HG02798 (cell line): ENCODE data around the gene TMEFF2.
A peak's percentile ranks its signal among the peaks of the same experiment; 100 is the strongest.

Source experiments
- ATAC-seq: cut with Tn5 transposase; IDR thresholded peaks from one replicate; pipeline ENCODE4 v1.9.1; 2021; ENCODE audit warnings: mild to moderate bottlenecking; ENCODE audit not compliant: unreplicated experiment, poor library complexity

Gene TMEFF2

GRCh38 chr2:192186806-192187205 lies 7.9 kb downstream of the TMEFF2 start:
- ATAC-seq, result no peak

DNA sequence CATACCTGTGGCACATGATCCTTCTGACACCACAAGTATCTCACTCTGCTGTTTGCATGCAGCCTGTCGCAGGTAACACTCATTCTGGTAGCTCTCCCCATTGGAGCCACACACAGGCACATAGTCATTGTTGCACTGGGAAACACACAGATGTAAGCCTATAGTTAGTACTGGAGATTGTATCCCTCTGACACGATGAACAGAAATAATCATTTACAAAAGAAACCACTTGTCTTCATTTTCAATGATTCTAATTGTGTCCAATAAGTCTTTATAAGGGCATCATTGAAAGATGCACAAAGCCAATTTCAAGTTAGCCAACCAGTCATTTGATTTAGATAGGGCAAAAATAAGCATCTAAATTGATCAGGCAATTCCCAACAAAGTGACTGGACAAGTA lies 10.4 kb downstream of the TMEFF2 start:
- no peak for ATAC-seq

DNA sequence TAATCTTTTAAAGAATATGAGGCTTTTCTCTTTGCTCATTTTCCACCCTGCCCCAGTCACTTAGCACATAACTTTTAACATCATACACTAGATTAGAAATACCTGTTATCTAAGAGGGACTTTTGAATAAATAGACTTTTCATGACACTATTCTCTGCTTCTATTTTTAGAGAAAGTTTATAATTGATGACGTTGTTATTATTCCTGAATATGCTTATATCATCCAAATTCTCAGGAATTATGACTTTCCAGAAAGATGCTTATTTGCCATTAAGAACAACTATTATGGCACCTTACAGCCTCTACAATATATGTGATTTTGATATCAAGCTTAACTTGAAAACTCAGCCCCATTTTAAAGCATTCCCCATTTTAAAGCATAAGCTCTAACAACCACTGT lies 11.4 kb downstream of the TMEFF2 start:
- no peak for ATAC-seq

GRCh38 chr2:192166946-192167345 lies 27.8 kb downstream of the TMEFF2 start:
- no peak for ATAC-seq

DNA sequence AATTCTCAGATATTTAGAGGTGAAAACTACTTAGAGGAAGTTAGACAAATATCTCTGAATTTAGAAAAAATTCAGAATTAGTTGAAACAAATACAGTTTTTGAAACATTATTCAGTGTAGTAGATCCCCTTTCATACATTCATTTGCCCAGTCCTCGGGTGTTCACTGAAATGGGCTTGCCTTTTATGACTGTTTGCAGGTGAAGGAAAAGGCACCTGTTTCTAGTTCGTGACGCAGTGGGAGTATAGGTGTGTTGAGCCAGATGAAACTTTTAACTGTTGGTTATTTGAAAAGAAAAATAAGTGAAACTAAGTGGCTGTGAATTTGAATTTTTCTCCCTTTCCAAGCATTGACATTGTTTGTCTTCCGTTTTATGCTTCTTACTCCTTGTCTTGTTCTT lies 28.9 kb downstream of the TMEFF2 start:
- ATAC-seq, result no peak

- peak; percentile 82 for ATAC-seq
Observed at GRCh38 chr2:192162392-192163042, 32.2 kb downstream of the TMEFF2 start.

DNA sequence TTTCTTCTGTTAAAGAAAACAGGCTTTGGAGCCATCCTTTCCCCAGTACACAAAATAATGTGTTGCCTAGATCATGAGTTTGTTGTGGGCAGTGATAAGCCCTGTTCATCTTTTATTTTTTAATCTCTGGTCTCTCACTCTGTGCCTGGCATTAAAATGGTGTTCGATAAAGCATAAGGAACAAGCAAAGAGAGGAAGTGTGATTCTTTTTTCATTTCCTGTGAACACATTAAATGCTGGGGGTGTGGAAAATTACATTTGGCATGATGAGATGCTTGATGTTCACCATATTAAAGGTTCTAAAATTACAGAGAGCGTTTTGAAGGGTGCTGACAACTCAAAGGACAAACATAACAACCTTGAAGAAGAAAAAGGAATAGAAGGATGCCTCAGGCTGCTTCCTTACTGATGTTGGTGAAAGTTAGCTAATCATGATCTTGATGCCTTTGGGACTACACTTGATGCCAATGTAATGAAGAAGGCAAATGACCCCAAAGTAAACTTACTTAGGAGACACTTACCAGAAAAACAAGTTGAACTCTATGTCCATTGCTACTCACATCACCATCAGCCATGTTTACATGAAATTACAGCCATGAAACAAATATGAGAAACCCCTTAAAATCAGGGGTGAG lies 33.0 kb downstream of the TMEFF2 start:
- ATAC-seq, result no peak

GRCh38 chr2:192159736-192160135 lies 35.0 kb downstream of the TMEFF2 start:
- no peak for ATAC-seq

DNA sequence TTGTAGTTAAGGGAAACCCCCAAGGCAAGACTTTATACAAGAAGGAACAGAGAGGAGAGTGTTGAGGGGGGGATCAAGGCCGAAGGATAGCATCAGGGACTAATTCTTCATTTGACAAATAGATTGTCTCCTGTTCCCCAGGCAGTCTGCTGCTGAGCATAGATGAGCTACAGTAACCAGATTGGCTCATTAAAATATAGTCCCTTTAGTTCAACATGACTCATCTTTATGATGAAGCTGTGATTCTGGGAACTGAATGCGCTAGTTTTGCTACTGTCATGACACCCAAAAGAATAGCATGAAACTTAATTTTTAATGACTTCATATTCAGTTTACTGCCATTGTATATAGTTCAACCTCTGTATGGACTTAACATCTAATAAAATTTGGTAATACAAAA lies 35.5 kb downstream of the TMEFF2 start:
- ATAC-seq, result no peak

DNA sequence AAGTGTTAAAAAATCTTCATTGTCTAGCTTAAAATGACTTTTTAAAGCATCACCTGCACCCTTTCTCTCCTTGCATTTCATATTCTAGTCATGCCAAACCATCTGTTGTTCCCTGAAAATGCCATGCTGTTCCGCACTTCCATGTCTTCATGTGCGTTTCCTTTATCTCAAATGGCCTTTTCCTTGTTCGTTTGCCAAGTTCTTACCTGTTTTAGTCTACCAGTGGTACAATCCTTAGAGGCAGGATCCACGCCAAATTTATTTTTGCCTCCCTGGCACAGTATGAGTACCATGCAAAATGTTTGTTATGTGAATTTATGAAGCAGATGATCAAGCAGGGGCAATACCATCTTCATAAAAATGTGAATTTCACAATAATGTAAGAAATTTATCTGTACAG lies 37.0 kb downstream of the TMEFF2 start:
- no peak for ATAC-seq

DNA sequence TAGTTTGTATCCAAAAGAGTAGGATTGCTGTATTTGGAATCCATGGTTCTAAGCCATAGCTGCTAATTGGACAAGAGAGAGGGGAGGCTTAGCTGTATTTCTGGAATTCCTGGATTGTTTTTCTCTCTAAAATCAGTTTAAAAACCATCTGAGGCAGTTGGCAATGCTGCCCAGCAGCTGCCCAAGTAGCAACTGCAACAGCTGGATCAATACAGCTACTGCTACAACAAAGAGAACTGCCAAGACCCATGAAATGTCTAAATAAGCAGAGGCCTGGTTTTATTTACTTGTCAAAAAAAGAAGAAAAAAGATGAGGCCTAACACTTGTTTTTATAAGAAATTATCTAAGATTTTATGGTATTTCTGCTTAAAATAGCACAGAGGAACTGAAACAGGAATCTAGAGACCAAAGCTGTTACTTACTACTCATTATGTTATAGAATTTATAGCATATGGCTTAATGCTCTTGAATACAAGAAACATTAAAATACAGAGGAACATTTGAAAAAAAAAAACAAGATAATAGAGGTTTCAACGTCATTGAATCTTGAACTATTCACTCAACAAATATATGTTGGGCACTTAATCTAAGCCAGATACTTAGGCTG lies 39.1 kb downstream of the TMEFF2 start:
- ATAC-seq, result no peak

- no peak for ATAC-seq
Observed at GRCh38 chr2:192153561-192153960, 41.2 kb downstream of the TMEFF2 start.

- no peak for ATAC-seq
Observed at GRCh38 chr2:192151853-192152252, 42.9 kb downstream of the TMEFF2 start.

- ATAC-seq, result no peak
Observed at GRCh38 chr2:192150166-192150565, 44.6 kb downstream of the TMEFF2 start.

- ATAC-seq, result no peak
Observed at GRCh38 chr2:192148620-192149321, 46.0 kb downstream of the TMEFF2 start.

- ATAC-seq, result no peak
Observed at GRCh38 chr2:192148241-192148619, 46.5 kb downstream of the TMEFF2 start.

GRCh38 chr2:192146069-192147015 lies 48.4 kb downstream of the TMEFF2 start:
- no peak for ATAC-seq

- ATAC-seq, result no peak
Observed at GRCh38 chr2:192145496-192145895, 49.2 kb downstream of the TMEFF2 start.

DNA sequence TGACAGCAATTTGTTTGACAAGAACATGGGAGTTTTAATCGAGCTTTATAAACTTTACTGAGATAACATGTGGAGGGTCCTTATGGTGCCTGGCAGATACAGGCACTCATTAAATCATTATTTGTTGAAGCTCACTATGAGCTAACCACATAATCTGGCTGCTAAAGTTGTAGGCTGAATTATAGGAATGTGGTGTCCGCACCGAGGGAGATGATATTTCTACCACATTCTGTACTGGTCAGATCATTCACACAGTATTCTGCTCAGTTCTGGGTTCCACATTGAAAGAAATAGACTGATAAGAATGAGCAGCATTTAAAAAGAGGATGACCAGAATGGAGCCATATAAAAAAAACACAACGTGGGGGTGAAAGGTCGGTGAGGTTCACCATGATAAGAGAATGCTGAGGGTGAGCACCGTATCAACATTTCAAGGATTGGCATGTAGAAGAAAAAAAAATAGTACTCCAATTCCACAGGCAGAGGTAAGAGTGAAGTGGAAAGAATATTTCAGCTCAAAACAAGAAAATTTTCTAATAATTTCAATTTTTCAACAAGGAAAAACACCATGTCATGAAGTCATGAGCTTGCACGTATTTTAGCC lies 54.4 kb downstream of the TMEFF2 start:
- no peak for ATAC-seq

DNA sequence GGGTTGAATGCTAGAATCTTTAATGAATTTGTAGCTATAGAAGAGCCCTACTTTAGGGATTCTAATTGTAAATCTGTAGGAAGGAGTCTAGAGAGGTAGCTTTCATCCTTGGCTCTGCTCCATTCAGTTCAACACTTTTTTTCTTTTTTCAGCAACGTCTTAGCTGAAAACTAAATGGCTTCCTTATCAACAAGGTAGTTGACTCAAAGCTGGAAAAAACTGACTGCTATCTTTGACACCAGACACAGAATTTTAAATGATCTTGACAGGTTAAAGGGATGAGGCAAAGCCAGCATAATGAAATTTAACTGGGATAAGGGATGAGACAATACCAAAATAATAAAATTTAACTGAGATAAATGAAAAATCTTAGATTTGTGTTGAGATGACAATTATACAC lies 54.9 kb downstream of the TMEFF2 start:
- no peak for ATAC-seq
